Middle frontal gyrus (tissue), 1 donor: ENCODE data around the gene ZGPAT.

Source experiments
- DNase-seq: peaks from one replicate; pipeline ENCODE4 v3.0.0-alpha.2; 2015; ENCODE audit warnings: low spot score; ENCODE audit errors: extremely low spot score

Gene ZGPAT

GRCh38 chr20:63778857-63779256 lies 71.0 kb downstream of the ZGPAT start:
- no peak for DNase-seq

GRCh38 chr20:63781181-63781580 lies 73.3 kb downstream of the ZGPAT start:
- DNase-seq, result no peak

- no peak for DNase-seq
Observed at GRCh38 chr20:63782051-63782471, 74.2 kb downstream of the ZGPAT start.

GRCh38 chr20:63782521-63782971 lies 74.7 kb downstream of the ZGPAT start:
- DNase-seq, result no peak

GRCh38 chr20:63783970-63784369 lies 76.1 kb downstream of the ZGPAT start:
- no peak for DNase-seq

- peak; percentile 55 for DNase-seq
Observed at GRCh38 chr20:63785691-63786131, 77.9 kb downstream of the ZGPAT start.
